Measurements from ENCODE around the gene LAMA1. TPM values are rescaled to one million over a fixed set of nuclear protein-coding genes. Genes with fewer than 3 reads are reported as not detected.

Gene LAMA1
- total and polyA plus RNA-seq, 2 of the 8 experiments (the other 6 are each of a cell fraction or from before 2014, with no cell fraction given) = 30.4 to 48.7 TPM

- Histone ChIP-seq H2BK20ac (ENCODE audit: low read length) (no peak overlapping the region), H2AFZ (ENCODE audit: low read length) (no peak overlapping the region), H3K27me3 (replicated peaks in 1 of 4; ENCODE audit: control insufficient read depth in 3 of 4, extremely low read depth in 1 of 4, insufficient read depth in 3 of 4, low read length in 3 of 4) (no peaks in the 10 kb centered on the region), H4K20me1 (replicated peaks in 1 of 2; ENCODE audit: control insufficient read depth in 1 of 2, insufficient read depth in 2 of 2, low read length in 2 of 2) (peaks cover 2 to 3% of the 10 kb centered on the region in 2 experiments), H3K27ac (ENCODE audit: low read depth, low read length) (no peak overlapping the region), H3K9me3 (ENCODE audit: insufficient read depth in 2 of 2, low read depth in 1 of 2, low read length in 1 of 2) (no peaks in the 10 kb centered on the region), H4K91ac (replicated peaks; ENCODE audit: insufficient read length, low read length) (no peak overlapping the region), H4K5ac (ENCODE audit: insufficient read length, low read depth, low read length) (no peak overlapping the region), H3K23me2 (ENCODE audit: low read depth, low read length) (no peaks in the 10 kb centered on the region), H3K4ac (replicated peaks; ENCODE audit: insufficient read length, low read depth, low read length) (no peak overlapping the region), H4K8ac (ENCODE audit: extremely low read depth, insufficient read depth, low read length) (no peak overlapping the region), H2BK12ac (ENCODE audit: low read depth, low read length) (no peak overlapping the region), H3K14ac (ENCODE audit: insufficient read length) (no peak overlapping the region), H3K79me1 (ENCODE audit: low read depth, low read length) (no peaks in the 10 kb centered on the region), H2BK120ac (replicated peaks; ENCODE audit: low read depth, low read length) (no peak overlapping the region), H3K23ac (ENCODE audit: insufficient read length) (no peak overlapping the region), H3K79me2 (ENCODE audit: control insufficient read depth in 1 of 2, insufficient read depth in 2 of 2, low read length in 2 of 2) (no peaks in the 10 kb centered on the region), H3K4me1 (replicated peaks in 1 of 4; ENCODE audit: control insufficient read depth in 3 of 4, insufficient read depth in 4 of 4, low read length in 3 of 4) (0 out of 7 replicates have a peak, but pooled peaks cover 0 to 2% (median 0%) of the 10 kb centered on the region in 4 experiments), H2AK5ac (ENCODE audit: low read depth, low read length) (no peak overlapping the region), H3K4me2 (ENCODE audit: insufficient read depth in 1 of 2, low read depth in 2 of 2, low read length in 2 of 2) (no peak overlapping the region), H2BK5ac (ENCODE audit: low read depth, low read length) (no peak overlapping the region), H3K36me3 (ENCODE audit: control insufficient read depth in 2 of 4, insufficient read depth in 4 of 4, low read length in 3 of 4) (peaks cover 0 to 34% (median 11%) of the 10 kb centered on the region in 4 experiments), H2BK15ac (ENCODE audit: low read length) (no peak overlapping the region), H3K56ac (replicated peaks; ENCODE audit: insufficient read length, low read depth, low read length) (no peak overlapping the region), H3K4me3 (ENCODE audit: extremely low read depth in 1 of 4, insufficient read depth in 2 of 4, low read depth in 3 of 4, low read length in 4 of 4) (no peak overlapping the region), H3K18ac (ENCODE audit: extremely low read depth, low read length) (no peak overlapping the region), H3K9ac (replicated peaks in 1 of 4; ENCODE audit: extremely low read depth in 1 of 4, low read depth in 3 of 4, low read length in 3 of 4) (no peak overlapping the region)
- no peak for DNase-seq (ENCODE audit: low read depth in 1 of 2, low spot score in 2 of 2)
- WGBS, 2 experiments (ENCODE audit: extremely low coverage in 1 of 2, insufficient coverage in 1 of 2, insufficient read length in 1 of 2, insufficient replicate concordance in 2 of 2, low coverage in 1 of 2, low lambda C conversion rate in 2 of 2, missing lambda C conversion rate in 1 of 2) = 90% methylated on average over 11 of the region's 11 CpGs; no CpG with 5 or more reads in 1 of the 2 experiments
- ChIA-PET CTCF (ENCODE audit: partially characterized antibody) (interaction anchor here (0.8 to 5.0 kb wide), 19 partner anchors 9 to 155 kb away, joined by 3 to 64 read pairs (median 4); no protein-coding TSS in a partner anchor), POLR2A (ENCODE audit: partially characterized antibody) (no interaction called here)
- FAIRE-seq = no peak
- TF ChIP-seq YY1 (IDR thresholded peaks at IDR 0.05; ENCODE audit: low read depth, low read length) (no peak), SIRT6 (IDR thresholded peaks at IDR 0.05; ENCODE audit: low read length) (no peak), ASH2L (IDR thresholded peaks at IDR 0.05; ENCODE audit: low read length) (no peak), TAF1 (IDR thresholded peaks at IDR 0.05; ENCODE audit: low read depth, low read length) (no peak), EZH2 (IDR thresholded peaks at IDR 0.05; ENCODE audit: low read depth, low read length, severe bottlenecking) (no peak), BACH1 (IDR thresholded peaks at IDR 0.05; ENCODE audit: low read length) (no peak), TBP (IDR thresholded peaks at IDR 0.05; ENCODE audit: low read depth, low read length) (no peak), CTCF (IDR thresholded peaks at IDR 0.05; ENCODE audit: control extremely low read depth in 1 of 3, insufficient read depth in 1 of 3, low read depth in 1 of 3, low read length in 3 of 3) (no peak), POLR2AphosphoS5 (IDR thresholded peaks at IDR 0.05; ENCODE audit: low read depth, low read length) (no peak), KDM4A (IDR thresholded peaks at IDR 0.05; ENCODE audit: low read depth, low read length, severe bottlenecking) (no peak), SIX5 (IDR thresholded peaks at IDR 0.05; ENCODE audit: low read depth, low read length) (no peak), JUND (IDR thresholded peaks at IDR 0.05; ENCODE audit: low read length) (no peak), SAP30 (IDR thresholded peaks at IDR 0.05; ENCODE audit: insufficient read depth, insufficient replicate concordance, low read length) (no peak)
Measured at GRCh38 chr18:7037470-7037869, 80.1 kb downstream of the LAMA1 start.

All from H1 (cell line).